K562 (cell line): ENCODE results near the gene LPCAT1. TPM values are rescaled to one million over a fixed set of nuclear protein-coding genes. Genes with fewer than 3 reads are reported as not detected.

Experiments used
- CEBPZ ChIP-seq: fragments of 150-350 bp; IDR thresholded peaks from 2 replicates; pipeline ENCODE4 v1.6.1; 2014; ENCODE audit warnings: low read depth, mild to moderate bottlenecking, low read length, borderline replicate concordance
- HMGN3 ChIP-seq: IDR thresholded peaks from 2 replicates; pipeline ENCODE4 v1.6.1; 2011; ENCODE audit warnings: borderline replicate concordance, low read depth, mild to moderate bottlenecking, mixed read lengths, low read length; ENCODE audit not compliant: insufficient read length; ENCODE audit errors: extremely low read depth
- NCOA4 ChIP-seq: fragments of 450-650 bp; IDR thresholded peaks from 2 replicates; pipeline ENCODE4 v1.6.1; 2018; ENCODE audit warnings: mild to moderate bottlenecking; ENCODE audit not compliant: partially characterized antibody
- ZNF76 ChIP-seq: fragments of 250-450 bp; sonication (Bioruptor Pico); IDR thresholded peaks from 2 replicates; pipeline ENCODE4 v1.4.0; 2020; ENCODE audit warnings: mild to moderate bottlenecking, moderate library complexity, borderline replicate concordance
- polyA plus RNA-seq, 8 experiments: library from polyadenylated mRNA; depleted of rRNA in 4 of 8; stranded (reverse) in 5 of 8; unstranded in 3 of 8; fragments of >200 nt; fragmentation: Nextera tagmentation in 2 of 8; fragmentation: Illumina TruSeq in 1 of 8; extraction: Ambion mirVana in 2 of 8; extraction: Trizol in 1 of 8; gene quantifications; 2 replicates each; pipeline versions ENCODE4 v1.2.1 to v1.2.3, GENCODE V29; 2011 to 2014; ENCODE audit warnings: inconsistent platforms in 1 of 8, missing spikeins in 1 of 8
- total RNA-seq, 7 experiments: library from RNA; depleted of rRNA in 6 of 7; stranded (reverse); fragments of >200 nt in 6 of 7; fragmentation: Illumina TruSeq in 2 of 7; extraction: Trizol in 2 of 7; gene quantifications; 2 replicates each; pipeline versions ENCODE4 v1.2.1 to v1.2.3, GENCODE V29; 2011 to 2021; ENCODE audit warnings: low replicate concordance in 1 of 7

The LPCAT1 gene
- total and polyA plus RNA-seq, 9 of the 15 experiments (the other 6 are each of a cell fraction or from before 2014, with no cell fraction given), result 0.14 to 18.4 (median 13.9) TPM

- no peak for TF ChIP-seq CEBPZ
- TF ChIP-seq ZNF76 (CRISPR knock-in tag), result no peak
- no peak for TF ChIP-seq HMGN3
- no peak for TF ChIP-seq NCOA4
Measured at GRCh38 chr5:1421521-1422341, 102.0 kb downstream of the LPCAT1 start (continued).
